H9 (cell line): ENCODE measurements around the gene PHTF2. TPM values are rescaled to one million over a fixed set of nuclear protein-coding genes. Genes with fewer than 3 reads are reported as not detected.

ENCODE experiments used
- DNase-seq: peaks from one replicate; pipeline ENCODE4 v3.0.0-alpha.2; 2017
- H2AFZ ChIP-seq: one replicate; pipeline ENCODE4 v1.6.1; 2013; ENCODE audit warnings: mild to moderate bottlenecking, low read length, control low read depth, moderate library complexity
- H2AK5ac ChIP-seq: 2 replicates; pipeline ENCODE4 v1.6.1; 2013; ENCODE audit warnings: low read length, control low read depth, mixed read lengths; ENCODE audit not compliant: insufficient read length
- H2BK120ac ChIP-seq: one replicate; pipeline ENCODE4 v1.6.1; 2013; ENCODE audit warnings: low read depth, mild to moderate bottlenecking, low read length, control low read depth, inconsistent platforms; ENCODE audit not compliant: poor library complexity, severe bottlenecking
- H2BK12ac ChIP-seq: 2 replicates; pipeline ENCODE4 v1.6.1; 2013; ENCODE audit warnings: low read length, control low read depth, mixed read lengths, low read depth; ENCODE audit not compliant: insufficient read length
- H2BK15ac ChIP-seq: 2 replicates; pipeline ENCODE4 v1.6.1; 2013; ENCODE audit warnings: low read depth, low read length, control low read depth
- H2BK20ac ChIP-seq: one replicate; pipeline ENCODE4 v1.6.1; 2013; ENCODE audit warnings: low read depth, mild to moderate bottlenecking, low read length, control low read depth, inconsistent platforms; ENCODE audit not compliant: poor library complexity, severe bottlenecking
- H2BK5ac ChIP-seq: 2 replicates; pipeline ENCODE4 v1.6.1; 2013; ENCODE audit warnings: low read length, control low read depth, mixed read lengths; ENCODE audit not compliant: insufficient read length
- H3K14ac ChIP-seq: 2 replicates; pipeline ENCODE4 v1.6.1; 2013; ENCODE audit warnings: low read length, control low read depth; ENCODE audit not compliant: insufficient read depth
- H3K18ac ChIP-seq: 2 replicates; pipeline ENCODE4 v1.6.1; 2013; ENCODE audit warnings: low read depth, mild to moderate bottlenecking, mixed read lengths, low read length, control low read depth; ENCODE audit not compliant: insufficient read length
- H3K23ac ChIP-seq: 2 replicates; pipeline ENCODE4 v1.6.1; 2013; ENCODE audit warnings: low read length, control low read depth, mixed read lengths, low read depth; ENCODE audit not compliant: insufficient read length
- H3K23me2 ChIP-seq: 2 replicates; pipeline ENCODE4 v1.6.1; 2013; ENCODE audit warnings: low read depth, mild to moderate bottlenecking, mixed read lengths, low read length, control low read depth; ENCODE audit not compliant: insufficient read length, poor library complexity, severe bottlenecking
- H3K27ac ChIP-seq: 2 replicates; pipeline ENCODE4 v1.5.1; 2013; ENCODE audit warnings: low read length, control low read depth, mixed read lengths, low read depth; ENCODE audit not compliant: insufficient read length
- H3K27me3 ChIP-seq: 2 replicates; pipeline ENCODE4 v1.6.1; 2013; ENCODE audit warnings: low read length, control low read depth, inconsistent platforms; ENCODE audit not compliant: insufficient read depth
- H3K4ac ChIP-seq: 2 replicates; pipeline ENCODE4 v1.6.1; 2013; ENCODE audit warnings: low read depth, mild to moderate bottlenecking, control low read depth, inconsistent platforms, low read length, moderate library complexity
- H3K4me1 ChIP-seq: 2 replicates; pipeline ENCODE4 v1.6.1; 2013; ENCODE audit warnings: low read length, control low read depth, inconsistent platforms; ENCODE audit not compliant: insufficient read depth
- H3K4me2 ChIP-seq: 2 replicates; pipeline ENCODE4 v1.6.1; 2013; ENCODE audit warnings: low read length, control low read depth, mixed read lengths; ENCODE audit not compliant: insufficient read length, insufficient read depth
- H3K56ac ChIP-seq: 2 replicates; pipeline ENCODE4 v1.6.1; 2013; ENCODE audit warnings: low read depth, mild to moderate bottlenecking, mixed read lengths, low read length, control low read depth; ENCODE audit not compliant: insufficient read length
- H3K79me1 ChIP-seq: 2 replicates; pipeline ENCODE4 v1.6.1; 2013; ENCODE audit warnings: low read depth, mild to moderate bottlenecking, moderate library complexity, low read length, control low read depth, inconsistent platforms; ENCODE audit not compliant: insufficient read depth, poor library complexity, severe bottlenecking
- H3K79me2 ChIP-seq: 2 replicates; pipeline ENCODE4 v1.6.1; 2013; ENCODE audit warnings: low read length, control low read depth, inconsistent platforms; ENCODE audit not compliant: insufficient read depth
- H3K9ac ChIP-seq: 2 replicates; pipeline ENCODE4 v1.6.1; 2013; ENCODE audit warnings: low read length, control low read depth, mixed read lengths; ENCODE audit not compliant: insufficient read length; ENCODE audit errors: extremely low read depth
- H3K9me3 ChIP-seq: one replicate; pipeline ENCODE4 v1.6.1; 2013; ENCODE audit warnings: low read depth, low read length, inconsistent platforms; ENCODE audit not compliant: control insufficient read depth
- H3T11ph ChIP-seq: one replicate; pipeline ENCODE4 v1.6.1; 2013; ENCODE audit warnings: mild to moderate bottlenecking, low read length, control low read depth, inconsistent platforms
- H4K20me1 ChIP-seq: one replicate; pipeline ENCODE4 v1.6.1; 2013; ENCODE audit not compliant: control insufficient read depth, insufficient read length, insufficient read depth
- H4K5ac ChIP-seq: 2 replicates; pipeline ENCODE4 v1.6.1; 2013; ENCODE audit warnings: low read depth, mild to moderate bottlenecking, mixed read lengths, low read length, control low read depth; ENCODE audit not compliant: insufficient read length
- H4K8ac ChIP-seq: replicated peaks from 2 replicates; pipeline ENCODE4 v1.6.1; 2013; ENCODE audit warnings: low read length, control low read depth, mixed read lengths, low read depth; ENCODE audit not compliant: insufficient read length
- H4K91ac ChIP-seq: 2 replicates; pipeline ENCODE4 v1.6.1; 2013; ENCODE audit warnings: low read depth, mild to moderate bottlenecking, moderate library complexity, mixed read lengths, low read length, control low read depth; ENCODE audit not compliant: insufficient read length
- H3K27ac Mint-ChIP-seq, 3 experiments: 2 replicates in 2 of 3; 3 replicates in 1 of 3; pipeline ENCODE4 v1.8.0; 2020 to 2021; ENCODE audit warnings: mixed read lengths in 3 of 3, mild to moderate bottlenecking in 1 of 3, moderate library complexity in 1 of 3
- H3K27me3 Mint-ChIP-seq: 2 replicates; pipeline ENCODE4 v1.8.0; 2021; ENCODE audit warnings: low read depth, mild to moderate bottlenecking, moderate library complexity, mixed read lengths
- H3K36me3 Mint-ChIP-seq, 3 experiments: 2 replicates in 2 of 3; 3 replicates in 1 of 3; pipeline ENCODE4 v1.8.0; 2020 to 2021; ENCODE audit warnings: low read depth in 3 of 3, mixed read lengths in 3 of 3; ENCODE audit not compliant: insufficient read depth in 1 of 3
- H3K4me1 Mint-ChIP-seq, 2 experiments: 2 replicates each; pipeline ENCODE4 v1.8.0; 2020; ENCODE audit warnings: mixed read lengths in 2 of 2
- H3K4me3 Mint-ChIP-seq, 2 experiments: 2 replicates in 1 of 2; 3 replicates in 1 of 2; pipeline ENCODE4 v1.8.0; 2020 to 2021; ENCODE audit warnings: mild to moderate bottlenecking in 2 of 2, mixed read lengths in 2 of 2, moderate library complexity in 1 of 2
- H3K9me3 Mint-ChIP-seq, 2 experiments: 2 replicates in 1 of 2; 3 replicates in 1 of 2; pipeline ENCODE4 v1.8.0; 2020; ENCODE audit warnings: mild to moderate bottlenecking in 2 of 2, mixed read lengths in 2 of 2, moderate library complexity in 1 of 2
- CTCF ChIP-seq: fragments of 200-600 bp; sonication (generic); conservative IDR thresholded peaks from 3 replicates; pipeline ENCODE4 v1.8.0; 2021; ENCODE audit warnings: antibody characterized with exemption, mild to moderate bottlenecking
- total RNA-seq: library from RNA; stranded (reverse); gene quantifications from 2 replicates; pipeline ENCODE4 v1.2.1, GENCODE V29; 2021

The PHTF2 gene
- total RNA-seq, 1 experiment from 2014 or later = 16.2 TPM

- H3K23ac ChIP-seq = no peak overlapping the region
- H3K4me1 ChIP-seq = no peaks in the 10 kb centered on the region; the same call in 1 of the 2 replicates
- H3K27ac ChIP-seq = no peak overlapping the region
- H3K14ac ChIP-seq = no peak overlapping the region
- no peak overlapping the region for H2BK5ac ChIP-seq
- no peak overlapping the region for H3K4ac ChIP-seq
- no peaks in the 10 kb centered on the region for H3K9me3 Mint-ChIP-seq
- no peak overlapping the region for H3K4me2 ChIP-seq
- H2BK15ac ChIP-seq = no peak overlapping the region
- H3K27me3 Mint-ChIP-seq = no peaks in the 10 kb centered on the region
- H3K23me2 ChIP-seq = no peaks in the 10 kb centered on the region
- no peaks in the 10 kb centered on the region for H3K79me2 ChIP-seq
- H4K8ac ChIP-seq = no peak overlapping the region
- no peaks in the 10 kb centered on the region for H3K27me3 ChIP-seq
- H4K5ac ChIP-seq = no peak overlapping the region
- H3K4me1 Mint-ChIP-seq = no peaks in the 10 kb centered on the region
- no peak overlapping the region for H3K18ac ChIP-seq
- no peaks in the 10 kb centered on the region for H4K20me1 ChIP-seq
- H2BK12ac ChIP-seq = no peak overlapping the region
- H4K91ac ChIP-seq = no peak overlapping the region
- H2BK20ac ChIP-seq = no peak overlapping the region
- no peaks in the 10 kb centered on the region for H3K79me1 ChIP-seq
- no peak for DNase-seq
- no peaks in the 10 kb centered on the region for H3K9me3 ChIP-seq
- TF ChIP-seq CTCF = no peak
- H3K4me3 Mint-ChIP-seq = no peak overlapping the region
- no peaks in the 10 kb centered on the region for H3K36me3 Mint-ChIP-seq
- no peak overlapping the region for H3T11ph ChIP-seq
- H3K9ac ChIP-seq = no peak overlapping the region
- H2AFZ ChIP-seq = no peak overlapping the region
- H2AK5ac ChIP-seq = no peak overlapping the region
- no peak overlapping the region for H3K27ac Mint-ChIP-seq
- H3K56ac ChIP-seq = no peak overlapping the region
- no peak overlapping the region for H2BK120ac ChIP-seq
Observed at GRCh38 chr7:77971726-77972125, 173.2 kb downstream of the PHTF2 start.
